Body of pancreas (tissue), 4 donors: Measurements from ENCODE around the gene MAP2K7.

Source experiments
- POLR2A ChIP-seq, 3 donors: fragments of 450-650 bp; IDR thresholded peaks; one replicate each; pipeline ENCODE4 v1.6.1; 2016; ENCODE audit warnings: antibody characterized with exemption in 3 of 3, mild to moderate bottlenecking in 2 of 3
- TF ChIP-seq, protein P1 (sequence below), 7 experiments: fragments of 450-650 bp in 4 of 7; fragments of 200-600 bp in 3 of 7; sonication (generic) in 3 of 7; IDR thresholded peaks; one replicate each; pipeline ENCODE4 v1.5.1; 2016 to 2019; ENCODE audit warnings: antibody characterized with exemption in 7 of 7

GRCh38 chr19:7959211-7959610 lies 55.5 kb downstream of the MAP2K7 start:
- TF ChIP-seq POLR2A (IDR thresholded peaks at IDR 0.05): no peak
- TF ChIP-seq, protein P1, sequence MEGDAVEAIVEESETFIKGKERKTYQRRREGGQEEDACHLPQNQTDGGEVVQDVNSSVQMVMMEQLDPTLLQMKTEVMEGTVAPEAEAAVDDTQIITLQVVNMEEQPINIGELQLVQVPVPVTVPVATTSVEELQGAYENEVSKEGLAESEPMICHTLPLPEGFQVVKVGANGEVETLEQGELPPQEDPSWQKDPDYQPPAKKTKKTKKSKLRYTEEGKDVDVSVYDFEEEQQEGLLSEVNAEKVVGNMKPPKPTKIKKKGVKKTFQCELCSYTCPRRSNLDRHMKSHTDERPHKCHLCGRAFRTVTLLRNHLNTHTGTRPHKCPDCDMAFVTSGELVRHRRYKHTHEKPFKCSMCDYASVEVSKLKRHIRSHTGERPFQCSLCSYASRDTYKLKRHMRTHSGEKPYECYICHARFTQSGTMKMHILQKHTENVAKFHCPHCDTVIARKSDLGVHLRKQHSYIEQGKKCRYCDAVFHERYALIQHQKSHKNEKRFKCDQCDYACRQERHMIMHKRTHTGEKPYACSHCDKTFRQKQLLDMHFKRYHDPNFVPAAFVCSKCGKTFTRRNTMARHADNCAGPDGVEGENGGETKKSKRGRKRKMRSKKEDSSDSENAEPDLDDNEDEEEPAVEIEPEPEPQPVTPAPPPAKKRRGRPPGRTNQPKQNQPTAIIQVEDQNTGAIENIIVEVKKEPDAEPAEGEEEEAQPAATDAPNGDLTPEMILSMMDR (IDR thresholded peaks at IDR 0.05): no peak
